ENCODE measurements around the gene ATIC.

The ATIC gene

GRCh38 chr2:215378045-215378444, 66.2 kb downstream of the ATIC start:
- DNase-seq: no peak

- no peak for DNase-seq
These were observed 67.2 kb downstream of the ATIC start for GRCh38 chr2:215379039-215379438.

- DNase-seq: no peak
These were observed 68.1 kb downstream of the ATIC start for GRCh38 chr2:215379948-215380347.

GRCh38 chr2:215380699-215381098, 68.8 kb downstream of the ATIC start:
- no peak for DNase-seq

- DNase-seq: no peak
These were observed 70.2 kb downstream of the ATIC start for GRCh38 chr2:215382011-215382410.

GRCh38 chr2:215382480-215382879, 70.6 kb downstream of the ATIC start:
- DNase-seq: no peak

GRCh38 chr2:215383652-215384279, 71.9 kb downstream of the ATIC start:
- no peak for DNase-seq

- no peak for DNase-seq
These were observed 72.9 kb downstream of the ATIC start for GRCh38 chr2:215384710-215385109.

GRCh38 chr2:215386566-215386965, 74.7 kb downstream of the ATIC start:
- DNase-seq: no peak

GRCh38 chr2:215388002-215388728, 76.3 kb downstream of the ATIC start:
- DNase-seq: no peak

- no peak for DNase-seq
These were observed 78.7 kb downstream of the ATIC start for GRCh38 chr2:215390550-215390913.

GRCh38 chr2:215391531-215391930, 79.7 kb downstream of the ATIC start:
- no peak for DNase-seq

- no peak for DNase-seq
These were observed 80.3 kb downstream of the ATIC start for GRCh38 chr2:215392164-215392563.

- DNase-seq: no peak
These were observed 80.9 kb downstream of the ATIC start for GRCh38 chr2:215392687-215393270.

- DNase-seq: no peak
These were observed 82.4 kb downstream of the ATIC start for GRCh38 chr2:215394102-215394805.

- DNase-seq: no peak
These were observed 84.0 kb downstream of the ATIC start for GRCh38 chr2:215395687-215396460.

- no peak for DNase-seq
These were observed 84.9 kb downstream of the ATIC start for GRCh38 chr2:215396595-215397313.

- no peak for DNase-seq
These were observed 85.9 kb downstream of the ATIC start for GRCh38 chr2:215397632-215398341.

- DNase-seq: no peak
These were observed 87.3 kb downstream of the ATIC start for GRCh38 chr2:215399067-215399716.
